Activated T-cell treated with anti-CD3 and anti-CD28 coated beads, Interleukin-2, amount 50 U/mL, for 72 hours (primary cell): ENCODE results near the gene CREBRF. TPM values are rescaled to one million over a fixed set of nuclear protein-coding genes. Genes with fewer than 3 reads are reported as not detected.

Experiments used
- total RNA-seq, 2 donors: library from RNA; stranded (reverse); gene quantifications; one replicate each; pipeline ENCODE4 v1.2.3, GENCODE V29; 2022

The CREBRF gene
- total RNA-seq, 2 donors from 2014 or later: 33.1 to 35.8 TPM

Other genes starting within 250 kb of the CREBRF start
- gene ERGIC1, start 222.1 kb upstream of the CREBRF start, total RNA-seq: 10 to 100 TPM; 66.3 to 69.3 TPM
- 10 to 100 TPM; 33.6 to 34.6 TPM for gene RPL26L1, start 96.9 kb upstream of the CREBRF start, total RNA-seq
- gene ATP6V0E1, start 72.6 kb upstream of the CREBRF start, total RNA-seq: 100 to 1,000 TPM; 105 to 117 TPM
- 10 to 100 TPM; 23.2 to 25.6 TPM for gene BNIP1, start 88.2 kb downstream of the CREBRF start, total RNA-seq
- gene NKX2-5, start 178.9 kb downstream of the CREBRF start, total RNA-seq: under 1 TPM in 1 of 2 donors, not detected in 1; 0.26 TPM